TTC549 (cell line): ENCODE data around the gene ZNF236.
"Not testable (repeated sequence)": the region's sequence is repeated elsewhere in the genome, so short reads cannot be mapped to it uniquely, and the experiment has no call there.

Source experiments
- FAIRE-seq: peaks from 2 replicates; lab custom pipeline; 2012; peaks lifted over from hg19 to GRCh38; lab: Jason Lieb, UNC

ZNF236 gene

DNA sequence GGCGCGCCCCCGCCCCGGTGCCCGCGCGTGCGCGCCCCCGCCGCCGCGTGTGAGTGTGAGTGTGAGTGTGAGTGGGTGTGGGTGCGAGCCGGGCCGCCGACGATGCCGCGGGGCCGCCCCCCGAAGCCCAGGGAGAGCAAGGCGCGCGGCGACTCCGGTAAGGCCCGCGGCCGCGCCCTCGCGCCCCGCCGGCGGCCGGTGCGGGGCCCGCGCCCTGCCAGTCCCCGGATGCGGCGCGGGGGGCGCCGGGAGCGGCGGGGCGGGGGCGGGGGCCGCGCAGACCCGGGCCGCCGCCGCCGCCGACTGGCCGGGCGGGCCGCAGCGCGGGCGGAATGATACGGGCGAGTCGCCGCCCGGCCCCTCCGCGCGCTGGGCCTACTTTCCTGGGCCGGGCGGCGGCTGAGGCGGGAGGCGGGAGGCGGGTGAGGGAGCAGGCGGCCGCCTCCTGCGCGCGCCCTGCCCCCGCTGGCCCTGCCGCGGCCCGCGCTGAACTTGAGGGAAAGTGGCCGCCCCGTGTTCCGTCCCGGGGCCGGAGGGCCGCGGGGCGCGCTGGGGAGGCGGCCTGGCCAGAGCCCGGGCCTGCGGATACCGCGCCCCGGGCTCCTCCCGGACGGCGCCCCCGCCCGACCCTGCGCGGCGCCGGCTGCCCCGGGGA, at the start of gene ZNF236:
Gene ZNF236 (plus strand): TSS at position 52 of the 655 bp plus-strand sequence. CDS start 51 bp downstream, at position 103.
- no peak for FAIRE-seq

DNA sequence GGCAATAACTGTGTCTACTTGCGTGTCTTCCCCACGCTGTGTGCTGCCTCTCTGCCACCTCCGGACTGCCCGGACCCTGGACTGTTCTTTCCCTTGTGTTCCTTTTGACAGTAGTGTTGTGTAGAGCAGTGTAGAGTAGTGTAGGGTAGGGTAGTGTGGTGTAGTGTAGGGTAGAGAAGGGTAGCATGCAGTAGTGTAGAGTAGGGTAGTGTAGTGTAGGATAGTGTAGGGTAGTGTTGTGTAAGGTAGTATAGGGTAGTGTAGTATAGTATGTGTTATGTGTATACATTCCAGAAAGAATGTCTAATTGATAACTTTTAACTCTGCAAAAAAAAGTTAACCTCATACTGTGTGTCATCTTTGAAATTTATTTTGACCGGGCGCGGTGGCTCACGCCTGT, 49.7 kb upstream of the ZNF236 start:
- no peak for FAIRE-seq

DNA sequence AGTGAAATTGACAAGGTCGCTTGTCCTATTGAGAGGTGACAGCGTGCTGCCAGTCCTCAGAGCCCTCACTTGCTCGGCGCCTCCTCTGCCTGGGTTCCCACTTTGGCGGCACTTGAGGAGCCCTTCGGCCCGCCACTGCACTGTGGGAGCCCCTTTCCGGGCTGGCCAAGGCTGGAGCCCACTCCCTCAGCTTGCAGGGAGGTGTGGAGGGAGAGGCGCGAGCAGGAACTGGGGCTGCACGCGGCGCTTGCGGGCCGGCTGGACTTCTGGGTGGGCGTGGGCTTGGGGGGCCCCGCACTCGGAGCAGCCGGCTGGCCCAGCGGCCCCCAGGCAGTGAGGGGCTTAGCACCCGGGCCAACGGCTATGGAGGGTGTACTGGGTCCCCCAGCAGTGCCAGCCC, 45.3 kb upstream of the ZNF236 start:
- FAIRE-seq: not testable (repeated sequence)

DNA sequence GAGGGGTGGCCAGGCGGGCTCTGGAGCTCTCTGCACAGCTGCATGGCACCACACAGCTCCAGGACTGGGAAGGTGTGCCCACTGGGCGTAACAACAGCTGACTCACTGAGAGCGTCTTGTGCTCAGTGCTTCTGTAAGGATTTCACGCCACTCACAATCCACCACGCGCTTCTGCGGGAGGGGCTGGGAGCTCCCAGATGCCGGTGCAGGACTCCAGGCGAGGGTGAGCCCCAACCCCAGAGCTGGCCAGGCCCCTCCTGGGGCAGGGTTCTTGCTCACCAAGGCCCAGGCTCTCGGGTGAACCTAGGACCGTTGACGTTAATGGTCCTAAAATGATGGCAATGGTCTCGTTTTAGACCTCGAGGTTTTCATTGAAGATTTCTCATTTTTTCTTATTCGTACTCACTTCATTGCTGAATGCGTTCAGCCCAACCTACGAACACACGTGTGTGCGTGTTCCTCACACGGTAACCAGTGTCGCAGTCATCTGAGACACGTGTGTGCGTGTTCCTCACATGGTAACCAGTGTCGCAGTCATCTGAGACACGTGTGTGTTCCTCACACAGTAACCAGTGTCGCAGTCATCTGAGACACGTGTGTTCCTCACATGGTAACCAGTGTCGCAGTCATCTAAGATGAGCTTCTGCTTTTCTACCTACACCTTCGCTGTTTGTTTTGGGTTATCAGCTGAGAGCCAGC, 38.4 kb upstream of the ZNF236 start:
- FAIRE-seq: no peak

DNA sequence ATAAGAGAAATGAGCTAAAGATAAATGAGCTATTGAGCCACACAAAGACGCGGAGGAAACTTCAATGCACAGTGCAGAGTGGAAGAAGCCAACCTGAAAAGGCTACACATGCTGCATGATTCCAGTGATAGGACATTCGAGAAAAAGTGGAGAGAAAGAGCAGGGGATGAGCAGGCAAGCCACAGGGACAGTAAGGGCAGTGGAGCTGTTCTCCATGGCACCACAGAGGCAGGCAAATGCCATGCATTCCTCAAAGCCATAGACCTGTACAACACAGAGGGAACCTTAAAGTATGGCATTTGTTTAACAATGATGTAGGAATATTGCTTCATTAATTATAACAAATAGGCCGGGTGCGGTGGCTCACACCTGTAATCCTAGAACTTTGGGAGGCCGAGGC, 36.5 kb upstream of the ZNF236 start:
- FAIRE-seq: no peak

DNA sequence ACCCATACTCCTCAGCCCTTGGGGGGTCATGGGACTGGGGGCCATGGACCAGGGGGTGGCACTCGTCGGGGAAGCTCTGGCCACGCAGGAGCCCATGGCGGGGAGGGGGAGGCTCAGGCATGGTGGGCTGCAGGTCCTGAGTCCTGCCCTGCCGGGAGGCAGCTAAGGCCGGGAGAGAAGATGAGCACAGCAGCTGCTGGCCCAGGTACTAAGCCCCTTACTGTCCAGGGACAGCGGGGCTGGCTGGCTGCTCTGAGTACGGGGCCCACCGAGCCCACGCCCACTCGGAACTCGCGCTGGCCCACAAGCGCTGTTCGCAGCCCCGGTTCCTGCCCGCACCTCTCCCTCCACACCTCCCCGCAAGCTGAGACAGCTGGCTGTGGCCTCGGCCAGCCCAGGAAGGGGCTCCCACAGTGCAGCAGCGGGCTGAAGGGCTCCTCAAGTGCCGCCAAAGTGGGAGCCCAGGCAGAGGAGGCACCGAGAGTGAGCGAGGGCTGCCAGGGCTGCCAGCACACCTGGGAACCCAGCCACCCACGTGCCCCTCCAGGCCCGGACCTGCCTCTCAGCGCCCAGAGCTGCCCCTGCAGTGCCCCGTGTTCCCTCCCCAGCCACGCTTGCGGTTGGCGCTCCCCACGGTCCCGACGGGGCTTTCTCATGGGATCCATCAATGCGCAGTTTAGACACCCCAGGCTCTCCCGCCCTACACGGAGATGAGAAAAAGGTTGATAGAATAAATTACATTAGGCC, 33.6 kb upstream of the ZNF236 start:
- FAIRE-seq: no peak

DNA sequence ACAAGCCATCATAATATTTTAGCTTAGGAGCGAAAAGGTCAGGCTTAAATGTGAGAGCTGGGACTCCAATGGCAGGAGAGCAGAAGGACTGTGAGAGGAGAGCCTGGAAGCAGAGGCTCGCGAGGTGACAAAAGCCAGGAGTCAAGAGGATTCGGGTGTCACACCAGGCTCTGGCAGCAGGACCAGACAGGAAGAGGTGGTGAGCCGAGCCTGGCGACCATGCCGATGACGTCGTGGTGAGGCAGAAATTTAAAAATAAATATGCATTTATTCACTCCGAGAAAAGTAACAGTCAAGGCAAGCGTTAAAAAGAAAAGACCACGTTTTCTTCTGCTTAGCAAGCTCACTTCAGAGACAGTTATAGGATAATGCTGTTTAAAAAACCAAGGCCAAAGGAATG, 31.3 kb upstream of the ZNF236 start:
- FAIRE-seq: no peak

DNA sequence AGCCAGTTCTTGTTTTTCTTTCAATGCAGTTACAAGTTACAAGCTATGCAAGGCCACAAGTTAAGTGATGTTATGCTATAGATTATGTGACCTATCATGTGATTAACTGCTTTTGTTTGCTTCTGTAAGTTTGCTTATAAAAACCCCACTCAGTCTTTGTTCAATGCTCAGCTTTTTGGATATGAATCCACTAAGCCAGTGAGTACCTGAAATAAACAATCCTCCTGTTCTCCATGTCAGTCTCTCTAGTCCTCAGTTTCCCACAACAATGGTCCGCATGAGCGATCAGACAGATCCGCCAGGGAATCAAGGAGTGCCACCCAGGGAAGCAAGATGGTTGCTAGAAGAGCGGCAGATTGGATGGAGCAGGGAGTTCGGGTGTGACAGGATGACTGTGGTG, 30.7 kb upstream of the ZNF236 start:
- FAIRE-seq: no peak

DNA sequence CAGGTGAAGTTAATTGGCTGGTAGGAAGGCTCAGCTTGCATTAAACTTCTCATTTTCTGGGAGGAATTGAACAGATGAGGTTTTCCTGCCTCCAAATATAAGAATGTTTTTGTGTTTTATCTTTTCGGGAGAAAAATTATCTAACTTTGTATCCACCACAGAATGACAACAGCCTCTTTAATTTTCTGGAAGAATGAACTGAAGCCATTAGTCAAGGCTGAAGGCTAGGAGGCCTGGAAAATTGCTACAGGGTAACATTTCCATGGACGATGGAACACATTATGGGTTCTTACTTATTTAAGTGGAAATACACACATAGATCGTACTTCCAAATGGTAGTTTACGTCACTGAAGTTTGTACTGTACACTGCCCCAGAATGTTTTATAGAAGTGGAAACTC, 28.0 kb upstream of the ZNF236 start:
- FAIRE-seq: no peak

DNA sequence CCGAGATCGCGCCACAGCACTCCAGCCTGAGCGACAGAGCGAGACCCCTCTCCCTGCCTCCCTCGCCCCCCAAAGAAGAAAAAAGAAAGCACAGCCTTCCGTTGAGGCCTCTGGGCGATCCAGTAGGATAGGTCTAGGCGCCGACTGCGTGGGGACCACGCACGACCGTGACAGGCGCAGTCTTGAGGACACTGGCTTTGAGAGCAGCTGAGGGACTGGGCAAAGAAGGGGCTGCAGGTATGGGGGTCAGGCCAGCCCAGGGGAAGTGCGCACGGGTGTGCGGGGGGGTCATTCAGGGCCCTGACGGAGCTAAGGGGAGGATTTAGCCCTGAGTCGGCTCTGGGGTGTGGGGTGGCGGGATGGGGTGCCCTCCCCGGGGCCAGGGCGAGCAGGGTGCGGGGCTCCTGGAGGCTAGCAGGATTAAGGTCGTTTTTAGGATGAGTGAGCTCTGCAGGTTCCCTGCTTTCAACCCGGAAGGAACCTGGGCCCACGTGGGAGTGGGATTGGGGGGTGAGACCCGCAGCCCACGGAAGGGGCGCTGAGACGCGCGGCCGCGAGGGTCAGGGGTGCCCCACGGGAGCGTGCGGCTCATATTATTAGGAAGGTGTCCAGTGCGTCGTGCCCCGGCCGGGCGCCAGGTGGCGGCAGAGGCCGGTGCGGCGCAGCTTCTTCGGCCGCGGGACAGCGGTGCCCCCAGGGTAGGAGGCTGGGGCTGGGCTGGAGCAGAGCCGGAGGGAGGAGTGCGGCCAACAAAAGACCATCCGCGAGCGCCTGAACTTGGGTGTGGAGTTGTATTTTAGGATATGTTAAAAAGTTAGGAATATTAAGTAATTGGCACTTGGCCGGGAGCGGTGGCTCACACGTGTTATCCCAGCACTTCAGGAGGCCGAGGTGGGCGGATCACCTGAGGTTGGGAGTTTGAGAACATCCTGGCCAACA, 20.5 kb upstream of the ZNF236 start:
- FAIRE-seq: no peak

DNA sequence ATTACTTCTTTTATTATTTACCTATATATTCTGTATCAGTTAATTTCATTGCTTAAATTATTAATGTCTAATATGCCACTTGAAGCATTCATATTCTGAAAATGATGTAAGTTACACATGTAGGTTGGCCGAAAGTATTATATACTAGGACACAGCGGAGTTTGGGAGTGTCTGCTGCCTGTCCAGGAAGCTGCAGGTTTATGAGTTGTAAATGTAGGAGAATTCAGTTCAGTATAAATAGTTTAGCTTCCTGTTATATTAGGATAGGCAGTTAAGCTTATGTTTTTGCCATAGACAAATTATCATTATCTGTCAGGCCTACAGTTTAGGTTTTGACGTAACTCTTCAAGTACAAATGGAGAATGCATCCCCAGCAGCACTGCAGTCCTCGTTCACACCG, 18.9 kb upstream of the ZNF236 start:
- no peak for FAIRE-seq

DNA sequence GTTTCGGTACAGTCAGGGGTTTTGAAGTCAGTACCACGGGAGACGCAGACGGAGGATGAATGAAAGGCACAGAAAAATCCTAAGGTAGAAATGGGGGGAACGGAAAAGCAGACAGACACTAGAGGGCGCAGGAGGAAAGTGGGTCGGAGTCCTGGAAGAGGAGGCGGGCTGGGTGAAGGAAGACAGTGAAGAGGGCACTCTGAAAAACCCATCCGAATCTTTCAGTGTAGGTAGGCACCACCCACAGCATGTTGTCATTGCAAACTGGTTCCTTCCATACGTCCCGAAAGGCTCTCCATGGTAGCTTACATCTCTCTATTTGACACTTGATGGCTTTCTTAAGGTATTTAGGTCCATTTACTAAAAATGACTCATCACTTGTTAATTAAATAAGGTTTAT, 18.5 kb upstream of the ZNF236 start:
- FAIRE-seq: no peak

DNA sequence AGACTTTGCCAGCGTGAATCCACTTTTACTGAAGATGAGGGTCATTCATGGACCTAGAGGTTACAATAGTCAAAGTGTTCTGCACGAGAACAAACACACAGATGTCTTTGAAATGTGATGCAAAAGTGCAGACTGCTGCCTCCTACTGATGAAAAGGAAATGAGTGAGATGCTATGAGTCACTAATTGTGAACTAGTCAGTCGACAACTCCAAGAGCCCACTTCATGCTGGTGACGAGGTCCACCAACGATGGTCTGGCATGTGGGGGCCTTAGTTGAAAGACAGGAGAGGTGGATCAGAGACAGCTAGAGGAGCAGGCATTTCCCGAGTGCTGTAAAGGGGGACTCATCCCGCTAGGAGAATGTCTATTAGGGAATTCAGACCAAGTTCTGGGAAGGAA, 17.1 kb upstream of the ZNF236 start:
- FAIRE-seq: no peak

DNA sequence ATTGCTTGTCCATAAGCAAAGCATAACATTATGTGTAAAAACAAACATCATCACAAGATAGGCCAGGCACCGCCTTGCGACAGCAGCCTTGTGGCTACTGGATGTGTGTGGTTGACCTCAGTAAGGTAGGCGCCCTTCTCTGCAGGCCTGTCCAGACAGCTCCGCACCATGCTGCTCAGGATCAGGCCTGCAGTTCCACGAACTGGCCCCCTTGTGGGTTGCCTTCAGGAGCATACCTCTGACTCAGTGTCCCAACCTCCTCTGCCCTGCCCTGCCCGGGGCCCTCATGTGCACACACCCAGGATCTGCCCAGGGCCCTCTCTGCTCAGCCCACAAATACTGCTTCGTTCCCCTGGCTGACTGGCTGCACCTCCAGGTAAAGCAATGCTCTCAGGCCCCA, 16.1 kb upstream of the ZNF236 start:
- no peak for FAIRE-seq

DNA sequence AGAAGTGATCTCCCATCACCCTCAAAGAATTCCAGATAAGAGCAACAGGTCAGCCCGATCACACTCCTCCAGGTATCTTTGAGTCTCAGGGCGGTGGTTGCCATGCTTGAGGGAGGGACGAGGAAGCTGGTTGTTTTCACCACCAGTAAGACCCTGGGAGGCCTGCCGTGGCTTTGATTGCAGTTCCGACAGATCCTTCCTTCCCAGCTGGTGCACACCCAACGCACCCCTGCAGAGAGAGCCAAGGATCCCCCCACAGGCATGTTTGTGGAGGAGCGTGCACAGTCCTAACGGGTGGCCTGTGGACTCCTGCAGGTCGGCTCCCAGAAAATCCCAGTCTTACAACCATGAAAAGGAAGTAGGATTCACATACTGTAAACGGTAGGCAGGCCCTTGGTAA, 13.8 kb upstream of the ZNF236 start:
- FAIRE-seq: no peak

DNA sequence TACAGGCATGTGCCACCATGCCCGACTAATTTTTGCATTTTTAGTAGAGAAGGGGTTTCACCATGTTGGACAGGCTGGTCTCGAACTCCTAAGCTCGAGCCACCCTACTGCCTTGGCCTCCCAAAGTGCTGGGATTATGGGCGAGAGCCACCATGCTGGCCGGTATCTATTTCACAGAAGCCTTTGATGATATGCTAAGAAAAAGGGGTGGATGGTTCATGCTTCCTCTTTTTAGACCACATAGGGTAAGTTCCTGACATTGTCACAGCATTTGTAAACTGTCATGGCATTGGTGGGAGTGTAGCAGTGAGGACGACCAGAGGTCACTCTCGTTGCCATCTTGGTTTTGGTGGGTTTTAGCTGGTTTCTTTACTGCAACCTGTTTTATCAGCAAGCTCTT, 10.8 kb upstream of the ZNF236 start:
- not testable (repeated sequence) for FAIRE-seq

DNA sequence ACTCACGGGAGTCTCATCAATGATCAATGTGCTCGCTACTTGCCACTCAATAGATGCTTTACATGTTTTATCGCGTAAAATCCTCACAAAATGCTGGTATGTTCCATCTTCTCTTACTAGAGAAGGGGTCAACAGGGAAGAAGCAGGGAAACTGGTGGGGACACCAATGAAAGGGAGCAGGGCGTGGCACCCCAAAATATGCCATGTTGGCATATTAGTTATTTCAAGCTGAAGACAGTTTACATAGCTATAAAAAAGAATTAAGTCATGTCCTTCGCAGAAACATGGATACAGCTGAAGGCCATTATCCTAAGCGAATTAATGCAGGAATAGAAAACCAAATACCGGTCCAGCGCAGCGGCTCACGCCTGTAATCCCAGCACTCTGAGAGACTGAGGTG, 8.1 kb upstream of the ZNF236 start:
- FAIRE-seq: no peak

DNA sequence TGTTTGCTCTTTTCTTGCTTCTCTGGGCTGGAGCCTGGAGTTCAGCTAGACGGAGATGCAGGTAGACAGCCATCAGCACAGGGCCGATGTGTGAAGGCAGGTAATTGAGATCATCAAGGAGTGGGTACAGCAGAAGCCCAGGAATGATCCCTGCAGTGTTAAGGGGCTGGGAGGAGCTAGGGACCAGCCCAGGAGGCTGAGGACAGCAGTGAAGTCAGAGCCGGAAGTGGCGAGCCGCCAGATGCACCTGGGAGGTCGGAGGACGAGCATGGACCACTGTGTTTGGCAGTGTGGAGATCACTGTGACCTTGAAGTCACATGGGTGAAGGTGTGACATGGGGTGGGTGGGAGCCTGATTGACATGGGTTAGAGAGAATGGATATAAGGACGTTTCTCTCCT, 6.2 kb upstream of the ZNF236 start:
- FAIRE-seq: no peak

DNA sequence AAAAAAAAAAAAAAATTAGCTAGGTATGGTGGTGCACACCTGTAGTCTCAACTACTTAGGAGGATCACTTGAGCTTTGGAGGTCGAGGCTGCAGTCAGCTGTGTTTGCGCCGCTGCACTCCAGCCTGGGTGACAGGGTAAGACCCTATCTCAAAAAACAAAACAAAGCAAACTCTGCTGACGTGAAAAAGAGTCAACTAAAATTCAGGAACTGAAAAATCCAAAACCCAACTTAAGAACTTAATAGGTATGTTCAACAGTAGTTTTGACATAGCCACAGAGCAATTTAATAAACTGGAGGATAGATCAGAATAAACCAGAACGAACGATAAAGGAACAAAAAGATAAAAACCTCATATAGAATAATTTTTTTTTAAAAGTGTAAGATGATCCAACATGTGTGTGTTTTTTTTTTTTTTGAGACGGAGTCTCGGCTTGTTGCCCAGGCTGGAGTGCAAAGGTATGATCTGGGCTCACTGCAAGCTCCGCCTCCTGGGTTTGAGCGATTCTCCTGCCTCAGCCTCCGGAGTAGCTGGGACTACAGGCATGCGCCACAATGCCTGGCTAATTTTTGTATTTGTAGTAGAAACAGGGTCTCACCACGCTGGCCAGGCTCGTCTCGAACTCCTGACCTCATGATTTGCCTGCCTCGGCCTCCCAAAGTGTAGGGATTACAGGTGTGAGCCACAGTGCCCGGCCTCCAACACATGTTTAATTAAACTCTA, 4.3 kb upstream of the ZNF236 start:
- FAIRE-seq: no peak

DNA sequence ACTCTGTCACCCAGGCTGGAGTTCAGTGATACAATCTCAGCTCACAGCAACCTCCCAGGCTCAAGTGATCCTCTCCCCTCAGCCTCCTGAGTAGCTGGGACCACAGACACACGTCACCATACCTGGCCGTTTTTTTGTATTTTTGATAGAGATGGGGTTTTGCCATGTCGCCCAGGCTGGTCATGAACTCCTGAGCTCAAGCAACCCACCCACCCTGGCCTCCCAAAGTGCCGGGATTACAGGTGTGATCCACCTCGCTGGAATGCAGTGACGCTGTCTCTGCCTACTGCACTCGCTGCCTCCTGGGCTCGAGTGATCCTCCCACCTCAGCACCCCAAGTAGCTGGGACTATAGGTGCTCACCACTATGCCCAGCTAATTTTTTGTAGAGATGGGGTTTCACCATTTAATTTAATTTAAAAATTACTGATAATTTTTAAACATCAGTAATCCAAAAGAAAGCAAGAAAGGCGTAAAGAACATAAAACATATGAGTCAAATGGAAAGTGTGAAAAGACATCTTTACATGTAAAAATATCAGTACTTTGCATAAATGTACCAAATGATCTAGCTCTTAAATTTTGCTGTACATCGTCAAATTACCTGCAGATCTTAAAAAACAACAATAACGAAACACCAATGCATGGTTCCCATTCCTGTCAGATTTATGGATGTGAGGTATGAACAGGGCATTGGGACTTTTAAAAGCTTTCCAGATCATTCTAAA, 2.8 kb upstream of the ZNF236 start:
- no peak for FAIRE-seq

DNA sequence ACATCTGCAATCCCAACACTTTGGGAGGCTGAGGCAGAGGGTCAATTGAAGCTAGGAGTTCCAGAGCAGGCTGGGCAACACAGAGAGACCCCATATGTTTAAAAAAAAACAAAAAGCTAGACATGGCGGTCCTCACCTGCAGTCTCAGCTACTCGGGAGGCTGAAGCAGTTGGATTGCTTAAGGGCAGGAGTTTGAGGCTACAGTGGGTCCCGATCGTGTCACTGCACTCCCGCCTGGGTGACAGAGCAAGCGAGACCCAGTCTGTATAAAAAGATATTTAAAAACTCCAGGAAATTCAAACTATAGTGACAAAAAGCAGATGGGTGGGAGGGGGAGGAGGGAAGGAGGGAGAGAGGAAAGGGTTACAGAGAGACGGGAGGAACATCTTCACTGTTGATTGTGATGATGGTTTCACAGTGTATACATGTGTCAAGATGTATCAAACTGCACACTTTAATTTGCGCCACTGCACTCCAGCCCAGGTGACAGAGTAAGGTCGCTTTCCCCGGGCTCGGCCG, 942 bp upstream of the ZNF236 start:
- no peak for FAIRE-seq
